WI38 (cell line): Measurements from ENCODE around the gene ATP5F1E.

ENCODE experiments used
- H3K4me3 ChIP-seq: 2 replicates; pipeline ENCODE4 v1.5.1; 2011; ENCODE audit warnings: low read depth, mild to moderate bottlenecking, control low read depth, low read length
- CTCF ChIP-seq: IDR thresholded peaks from 2 replicates; pipeline ENCODE4 v1.5.1; 2012; ENCODE audit warnings: low read depth, mild to moderate bottlenecking, control low read depth, low read length

ATP5F1E gene

DNA sequence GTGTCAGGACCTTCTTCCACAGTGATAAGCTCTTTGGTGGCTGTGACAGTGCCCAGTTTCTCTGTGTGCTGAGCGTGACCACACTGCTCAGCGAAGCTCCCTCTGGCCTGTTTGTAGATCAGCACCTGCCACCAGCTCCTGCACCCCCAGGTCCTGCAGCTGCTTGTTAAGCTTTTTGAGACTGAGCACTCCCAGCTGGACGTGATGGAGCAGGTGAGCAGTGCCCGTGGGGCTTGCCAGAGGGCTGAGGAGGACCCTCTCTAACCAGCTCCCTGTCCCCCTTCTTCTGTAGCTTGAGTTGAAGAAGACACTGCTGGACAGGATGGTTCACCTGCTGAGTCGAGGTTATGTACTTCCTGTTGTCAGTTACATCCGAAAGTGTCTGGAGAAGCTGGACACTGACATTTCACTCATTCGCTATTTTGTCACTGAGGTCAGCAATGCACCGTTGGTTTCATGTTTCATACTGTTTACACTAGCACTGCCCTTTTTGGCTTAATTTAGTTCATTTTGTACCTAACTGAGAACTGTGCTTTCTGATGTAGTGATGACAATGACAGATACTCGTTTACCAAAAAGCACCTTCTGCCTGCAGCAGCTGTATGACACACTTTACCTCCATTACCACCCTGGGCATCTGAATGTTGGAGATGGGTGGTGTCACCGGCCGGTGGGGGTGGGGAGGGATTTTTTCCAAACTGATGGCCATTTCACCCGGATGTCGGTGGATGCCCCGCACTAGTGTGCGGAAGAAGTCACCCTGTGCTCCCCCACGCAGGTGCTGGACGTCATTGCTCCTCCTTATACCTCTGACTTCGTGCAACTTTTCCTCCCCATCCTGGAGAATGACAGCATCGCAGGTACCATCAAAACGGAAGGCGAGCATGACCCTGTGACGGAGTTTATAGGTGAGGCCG, 38.5 kb downstream of the ATP5F1E start:
- no peak overlapping the region for H3K4me3 ChIP-seq
- TF ChIP-seq CTCF: no peak

DNA sequence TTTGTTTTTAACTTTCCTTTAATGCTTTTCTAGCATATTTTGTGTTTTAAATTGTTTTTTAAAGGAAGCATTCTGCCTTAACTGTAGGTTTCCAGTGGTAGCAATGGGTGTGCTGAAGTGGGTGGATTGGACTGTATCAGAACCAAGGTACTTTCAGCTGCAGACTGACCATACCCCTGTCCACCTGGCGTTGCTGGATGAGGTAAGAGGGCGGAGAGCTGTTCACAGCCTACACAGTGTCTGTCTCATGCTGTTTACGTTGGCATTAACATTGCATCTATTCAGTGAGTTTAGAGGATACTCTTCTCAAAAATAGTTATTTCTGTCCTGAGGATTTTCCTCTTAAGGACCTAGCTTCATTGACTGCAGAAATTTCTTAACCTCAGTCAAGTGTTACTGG, 39.2 kb downstream of the ATP5F1E start:
- no peak for TF ChIP-seq CTCF
- no peak overlapping the region for H3K4me3 ChIP-seq

- no peak for TF ChIP-seq CTCF
- H3K4me3 ChIP-seq: no peak overlapping the region
Observed at GRCh38 chr20:58991715-58992114, 40.4 kb downstream of the ATP5F1E start.

DNA sequence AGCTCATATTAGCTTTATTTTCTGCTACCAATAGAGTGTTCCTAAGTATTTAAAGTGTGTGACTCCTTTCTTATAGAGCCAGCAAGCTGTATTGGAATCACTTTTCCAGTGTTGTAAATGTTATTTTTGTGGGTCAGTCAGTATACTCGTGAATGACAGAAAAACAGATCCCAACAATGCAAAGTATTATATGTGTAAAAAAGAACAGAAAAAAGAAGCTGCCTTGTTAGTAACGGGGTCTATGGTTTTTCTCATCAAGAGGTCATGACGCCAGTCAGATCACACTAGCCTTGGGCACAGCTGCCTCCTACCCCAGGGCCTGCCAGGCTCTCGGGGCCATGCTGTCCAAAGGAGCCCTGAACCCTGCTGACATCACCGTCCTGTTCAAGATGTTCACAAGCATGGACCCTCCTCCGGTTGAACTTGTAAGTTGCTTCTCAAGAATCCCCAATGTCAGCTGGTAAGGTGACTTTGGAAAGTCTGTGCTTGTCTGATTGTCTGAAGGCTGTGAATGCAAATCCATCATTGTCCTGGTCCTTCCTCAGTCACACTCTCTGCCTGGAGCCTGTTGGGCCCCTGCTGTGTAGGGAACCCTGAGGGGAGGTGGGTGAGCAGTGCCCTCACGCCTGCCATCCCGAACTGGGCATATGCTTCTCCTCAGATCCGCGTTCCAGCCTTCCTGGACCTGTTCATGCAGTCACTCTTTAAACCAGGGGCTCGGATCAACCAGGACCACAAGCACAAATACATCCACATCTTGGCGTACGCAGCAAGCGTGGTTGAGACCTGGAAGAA, 41.3 kb downstream of the ATP5F1E start:
- TF ChIP-seq CTCF: no peak
- no peak overlapping the region for H3K4me3 ChIP-seq

- H3K4me3 ChIP-seq: no peak overlapping the region
- no peak for TF ChIP-seq CTCF
Observed at GRCh38 chr20:58989196-58989595, 42.9 kb downstream of the ATP5F1E start.

DNA sequence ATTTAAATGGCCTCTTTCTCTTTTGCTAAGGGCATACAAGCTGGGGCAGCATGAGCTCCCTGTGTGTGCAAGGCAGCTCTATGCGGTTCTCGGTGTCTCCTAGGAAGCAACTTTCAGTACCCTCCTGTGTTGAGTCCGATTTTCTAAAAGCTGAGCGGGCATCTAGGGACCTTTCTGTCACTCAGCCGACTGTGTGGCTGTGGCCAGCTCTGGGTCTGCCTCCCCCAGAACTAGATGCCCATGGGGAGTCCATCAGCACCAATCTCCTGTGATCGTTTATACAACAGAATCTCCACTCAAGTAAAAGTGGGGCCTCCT, 43.6 kb downstream of the ATP5F1E start:
- no peak overlapping the region for H3K4me3 ChIP-seq
- no peak for TF ChIP-seq CTCF
